Measurements from ENCODE around the gene RAB7B. TPM values are rescaled to one million over a fixed set of nuclear protein-coding genes. Genes with fewer than 3 reads are reported as not detected.

Gene RAB7B
- total RNA-seq, 1 experiment from 2014 or later = not detected

- Mint-ChIP-seq H3K36me3 (no peaks in the 10 kb centered on the region), H3K9me3 (no peaks in the 10 kb centered on the region), H3K27ac (no peak overlapping the region), H3K4me3 (no peak overlapping the region), H3K27me3 (ENCODE audit: low read depth) (no peaks in the 10 kb centered on the region; the same call in 1 of the 2 replicates), H3K4me1 (peaks cover 12% of the 10 kb centered on the region)
- CTCF ChIA-PET = no interaction called here
- ATAC-seq (no peak), DNase-seq (ENCODE audit: low spot score) (no peak)
- no peak for TF ChIP-seq AFF4 (CRISPR knock-in tag; IDR thresholded peaks at IDR 0.05; ENCODE audit: borderline replicate concordance)
- no peak for TF ChIP-seq ZNF232 (CRISPR knock-in tag; IDR thresholded peaks at IDR 0.05)
- no peak for TF ChIP-seq FOXP1 (CRISPR knock-in tag; IDR thresholded peaks at IDR 0.05; ENCODE audit: borderline replicate concordance)
- no peak for TF ChIP-seq ATF1 (CRISPR knock-in tag; IDR thresholded peaks at IDR 0.05)
- no peak for TF ChIP-seq RELA (CRISPR knock-in tag; IDR thresholded peaks at IDR 0.05; ENCODE audit: borderline replicate concordance)
- TF ChIP-seq GRHL2 (CRISPR knock-in tag; IDR thresholded peaks at IDR 0.05; ENCODE audit: insufficient replicate concordance, severe bottlenecking) = no peak
- TF ChIP-seq HMGXB4 (CRISPR knock-in tag; IDR thresholded peaks at IDR 0.05) = no peak
- no peak for TF ChIP-seq IRF2 (CRISPR knock-in tag; IDR thresholded peaks at IDR 0.05; ENCODE audit: borderline replicate concordance, low read depth)
- no peak for TF ChIP-seq ZMAT4 (CRISPR knock-in tag; IDR thresholded peaks at IDR 0.05)
- TF ChIP-seq E2F4 (CRISPR knock-in tag; IDR thresholded peaks at IDR 0.05; ENCODE audit: borderline replicate concordance, low read depth) = no peak
- no peak for TF ChIP-seq ZNF219 (CRISPR knock-in tag; IDR thresholded peaks at IDR 0.05; ENCODE audit: borderline replicate concordance)
- no peak for TF ChIP-seq ZNF138 (CRISPR knock-in tag; conservative IDR thresholded peaks at IDR 0.05)
- TF ChIP-seq MLX (CRISPR knock-in tag; IDR thresholded peaks at IDR 0.05) = no peak
- no peak for TF ChIP-seq ZNF396 (CRISPR knock-in tag; IDR thresholded peaks at IDR 0.05; ENCODE audit: borderline replicate concordance)
- TF ChIP-seq HMGA2 (CRISPR knock-in tag; IDR thresholded peaks at IDR 0.05) = no peak
- no peak for TF ChIP-seq NR2C2 (CRISPR knock-in tag; IDR thresholded peaks at IDR 0.05)
- POLR2A ChIA-PET = no interaction called here
Observed at GRCh38 chr1:205948886-205949285, 54.3 kb downstream of the RAB7B start.

- ChIA-PET POLR2A (no interaction called here), CTCF (no interaction called here)
- no peaks in the 10 kb centered on the region for H3K9me3 Mint-ChIP-seq
- H3K4me3 Mint-ChIP-seq = no peak overlapping the region
- no peak for DNase-seq (ENCODE audit: low spot score)
- ATAC-seq = no peak
- H3K27me3 Mint-ChIP-seq (ENCODE audit: low read depth) = no peaks in the 10 kb centered on the region; the same call in 1 of the 2 replicates
- H3K27ac Mint-ChIP-seq = no peak overlapping the region
- H3K36me3 Mint-ChIP-seq = no peaks in the 10 kb centered on the region
- peaks cover 8% of the 10 kb centered on the region for H3K4me1 Mint-ChIP-seq
- TF ChIP-seq NFATC4 (CRISPR knock-in tag; IDR thresholded peaks at IDR 0.05) (no peak), ZBTB43 (CRISPR knock-in tag; IDR thresholded peaks at IDR 0.05) (no peak), ZNF121 (CRISPR knock-in tag; IDR thresholded peaks at IDR 0.05) (no peak), HMGXB4 (CRISPR knock-in tag; IDR thresholded peaks at IDR 0.05) (no peak), KAT7 (CRISPR knock-in tag; IDR thresholded peaks at IDR 0.05; ENCODE audit: borderline replicate concordance) (no peak), NR1H2 (CRISPR knock-in tag; IDR thresholded peaks at IDR 0.05) (no peak), FOXP1 (CRISPR knock-in tag; IDR thresholded peaks at IDR 0.05; ENCODE audit: borderline replicate concordance) (no peak), ESRRA (CRISPR knock-in tag; IDR thresholded peaks at IDR 0.05; ENCODE audit: borderline replicate concordance) (no peak), SMAD4 (CRISPR knock-in tag; IDR thresholded peaks at IDR 0.05) (no peak), PREB (CRISPR knock-in tag; IDR thresholded peaks at IDR 0.05; ENCODE audit: borderline replicate concordance) (no peak)
Observed at GRCh38 chr1:205948039-205948438, 55.2 kb downstream of the RAB7B start.

All from WTC11 (cell line).